ENCODE measurements around the gene NGEF.

The NGEF gene

GRCh38 chr2:232859385-232859916 lies 153.6 kb downstream of the NGEF start:
- Histone ChIP-seq H3K23ac (ENCODE audit: low read length) (no peak overlapping the region), H3K4me2 (ENCODE audit: low read length) (no peak overlapping the region), H4K12ac (ENCODE audit: low read depth, low read length) (no peak overlapping the region), H3K9me3 (ENCODE audit: insufficient read depth, low read depth, low read length) (no peaks in the 10 kb centered on the region), H3K4ac (ENCODE audit: low read depth, low read length) (no peak overlapping the region), H3K36me3 (ENCODE audit: control insufficient read depth in 1 of 2, insufficient read depth in 2 of 2, low read length in 2 of 2) (peaks cover 25 to 40% of the 10 kb centered on the region in 2 experiments), H3K9ac (ENCODE audit: low read length) (no peak overlapping the region), H4K8ac (ENCODE audit: low read depth, low read length) (no peak overlapping the region), H2BK120ac (ENCODE audit: insufficient read depth, low read length, poor library complexity) (no peak overlapping the region), H3K18ac (ENCODE audit: low read length) (no peak overlapping the region), H3K79me2 (ENCODE audit: control insufficient read depth, insufficient read depth, low read length, poor library complexity) (no peaks in the 10 kb centered on the region), H2BK5ac (ENCODE audit: low read depth, low read length, poor library complexity) (no peak overlapping the region), H2AK5ac (ENCODE audit: low read length) (no peak overlapping the region), H3K14ac (ENCODE audit: low read length) (no peak overlapping the region), H3K4me3 (ENCODE audit: low read depth, low read length) (no peak overlapping the region), H3K27me3 (ENCODE audit: insufficient read depth, low read length) (no peaks in the 10 kb centered on the region), H3K4me1 (ENCODE audit: control insufficient read depth in 1 of 2, insufficient read depth in 2 of 2, low read length in 2 of 2) (no peaks in the 10 kb centered on the region), H3K79me1 (ENCODE audit: low read length) (no peaks in the 10 kb centered on the region), H2BK12ac (ENCODE audit: low read length) (no peak overlapping the region), H3K27ac (ENCODE audit: low read depth, low read length) (no peak overlapping the region), H4K91ac (ENCODE audit: low read depth, low read length) (no peak overlapping the region), H2AFZ (ENCODE audit: insufficient read depth, low read length, poor library complexity) (no peak overlapping the region)
- WGBS (ENCODE audit: extremely low coverage, insufficient coverage, insufficient read length), result no CpG with 5 or more reads among the region's 4 CpGs
- DNase-seq, result no peak

GRCh38 chr2:232857158-232857563 lies 155.9 kb downstream of the NGEF start:
- no peak overlapping the region for H4K12ac ChIP-seq (ENCODE audit: low read depth, low read length)
- H2BK5ac ChIP-seq (ENCODE audit: low read depth, low read length, poor library complexity), result no peak overlapping the region
- H2AFZ ChIP-seq (ENCODE audit: insufficient read depth, low read length, poor library complexity), result no peak overlapping the region
- H3K4me1 ChIP-seq (ENCODE audit: control insufficient read depth in 1 of 2, insufficient read depth in 2 of 2, low read length in 2 of 2), result no peaks in the 10 kb centered on the region
- H4K91ac ChIP-seq (ENCODE audit: low read depth, low read length), result no peak overlapping the region
- no peak overlapping the region for H3K14ac ChIP-seq (ENCODE audit: low read length)
- no peaks in the 10 kb centered on the region for H3K79me2 ChIP-seq (ENCODE audit: control insufficient read depth, insufficient read depth, low read length, poor library complexity)
- no peak overlapping the region for H3K4ac ChIP-seq (ENCODE audit: low read depth, low read length)
- no peak overlapping the region for H2BK120ac ChIP-seq (ENCODE audit: insufficient read depth, low read length, poor library complexity)
- no peak overlapping the region for H3K9ac ChIP-seq (ENCODE audit: low read length)
- H3K18ac ChIP-seq (ENCODE audit: low read length), result no peak overlapping the region
- no peak overlapping the region for H3K4me3 ChIP-seq (ENCODE audit: low read depth, low read length)
- no peaks in the 10 kb centered on the region for H3K79me1 ChIP-seq (ENCODE audit: low read length)
- no peak overlapping the region for H2BK12ac ChIP-seq (ENCODE audit: low read length)
- H4K8ac ChIP-seq (ENCODE audit: low read depth, low read length), result no peak overlapping the region
- peaks cover 27 to 40% of the 10 kb centered on the region in 2 experiments for H3K36me3 ChIP-seq (ENCODE audit: control insufficient read depth in 1 of 2, insufficient read depth in 2 of 2, low read length in 2 of 2)
- H3K23ac ChIP-seq (ENCODE audit: low read length), result no peak overlapping the region
- DNase-seq, result peak; percentile 11 to 40
- H3K27me3 ChIP-seq (ENCODE audit: insufficient read depth, low read length), result no peaks in the 10 kb centered on the region
- WGBS (ENCODE audit: extremely low coverage, insufficient coverage, insufficient read length), result no CpG with 5 or more reads among the region's 4 CpGs
- H2AK5ac ChIP-seq (ENCODE audit: low read length), result no peak overlapping the region
- H3K27ac ChIP-seq (ENCODE audit: low read depth, low read length), result no peak overlapping the region
- no peak overlapping the region for H3K4me2 ChIP-seq (ENCODE audit: low read length)
- H3K9me3 ChIP-seq (ENCODE audit: insufficient read depth, low read depth, low read length), result no peaks in the 10 kb centered on the region

GRCh38 chr2:232854082-232854481 lies 159.0 kb downstream of the NGEF start:
- Histone ChIP-seq H3K27ac (ENCODE audit: low read depth, low read length) (no peak overlapping the region), H3K4me2 (ENCODE audit: low read length) (no peak overlapping the region), H4K8ac (ENCODE audit: low read depth, low read length) (no peak overlapping the region), H2AK5ac (ENCODE audit: low read length) (no peak overlapping the region), H3K4ac (ENCODE audit: low read depth, low read length) (no peak overlapping the region), H3K14ac (ENCODE audit: low read length) (no peak overlapping the region), H3K27me3 (ENCODE audit: insufficient read depth, low read length) (no peaks in the 10 kb centered on the region), H2BK12ac (ENCODE audit: low read length) (no peak overlapping the region), H3K4me3 (ENCODE audit: low read depth, low read length) (no peak overlapping the region), H3K9ac (ENCODE audit: low read length) (no peak overlapping the region), H2AFZ (ENCODE audit: insufficient read depth, low read length, poor library complexity) (no peak overlapping the region), H4K12ac (ENCODE audit: low read depth, low read length) (no peak overlapping the region), H3K79me1 (ENCODE audit: low read length) (no peaks in the 10 kb centered on the region), H3K23ac (ENCODE audit: low read length) (no peak overlapping the region), H3K79me2 (ENCODE audit: control insufficient read depth, insufficient read depth, low read length, poor library complexity) (no peaks in the 10 kb centered on the region), H3K36me3 (ENCODE audit: control insufficient read depth in 1 of 2, insufficient read depth in 2 of 2, low read length in 2 of 2) (peaks cover 30 to 48% of the 10 kb centered on the region in 2 experiments), H3K4me1 (ENCODE audit: control insufficient read depth in 1 of 2, insufficient read depth in 2 of 2, low read length in 2 of 2) (no peaks in the 10 kb centered on the region), H2BK120ac (ENCODE audit: insufficient read depth, low read length, poor library complexity) (no peak overlapping the region), H3K9me3 (ENCODE audit: insufficient read depth, low read depth, low read length) (no peaks in the 10 kb centered on the region), H4K91ac (ENCODE audit: low read depth, low read length) (no peak overlapping the region), H3K18ac (ENCODE audit: low read length) (no peak overlapping the region), H2BK5ac (ENCODE audit: low read depth, low read length, poor library complexity) (no peak overlapping the region)
- no CpG with 5 or more reads among the region's 7 CpGs for WGBS (ENCODE audit: extremely low coverage, insufficient coverage, insufficient read length)
- DNase-seq, result peak in 1 of 2 donors; percentile 13

GRCh38 chr2:232852676-232853075 lies 160.4 kb downstream of the NGEF start:
- no peak overlapping the region for H3K27ac ChIP-seq (ENCODE audit: low read depth, low read length)
- no peak overlapping the region for H3K23ac ChIP-seq (ENCODE audit: low read length)
- no peaks in the 10 kb centered on the region for H3K79me2 ChIP-seq (ENCODE audit: control insufficient read depth, insufficient read depth, low read length, poor library complexity)
- no peak overlapping the region for H4K8ac ChIP-seq (ENCODE audit: low read depth, low read length)
- H3K14ac ChIP-seq (ENCODE audit: low read length), result no peak overlapping the region
- H3K4me1 ChIP-seq (ENCODE audit: control insufficient read depth in 1 of 2, insufficient read depth in 2 of 2, low read length in 2 of 2), result no peaks in the 10 kb centered on the region
- no peak overlapping the region for H2BK12ac ChIP-seq (ENCODE audit: low read length)
- no peak overlapping the region for H3K4me2 ChIP-seq (ENCODE audit: low read length)
- H3K18ac ChIP-seq (ENCODE audit: low read length), result no peak overlapping the region
- H3K4me3 ChIP-seq (ENCODE audit: low read depth, low read length), result no peak overlapping the region
- no peak overlapping the region for H2BK5ac ChIP-seq (ENCODE audit: low read depth, low read length, poor library complexity)
- H3K9ac ChIP-seq (ENCODE audit: low read length), result no peak overlapping the region
- no peak overlapping the region for H4K12ac ChIP-seq (ENCODE audit: low read depth, low read length)
- peaks cover 32 to 46% of the 10 kb centered on the region in 2 experiments for H3K36me3 ChIP-seq (ENCODE audit: control insufficient read depth in 1 of 2, insufficient read depth in 2 of 2, low read length in 2 of 2)
- no CpG with 5 or more reads among the region's 2 CpGs for WGBS (ENCODE audit: extremely low coverage, insufficient coverage, insufficient read length)
- no peaks in the 10 kb centered on the region for H3K27me3 ChIP-seq (ENCODE audit: insufficient read depth, low read length)
- H2BK120ac ChIP-seq (ENCODE audit: insufficient read depth, low read length, poor library complexity), result no peak overlapping the region
- DNase-seq, result no peak
- H3K4ac ChIP-seq (ENCODE audit: low read depth, low read length), result no peak overlapping the region
- no peaks in the 10 kb centered on the region for H3K9me3 ChIP-seq (ENCODE audit: insufficient read depth, low read depth, low read length)
- H2AK5ac ChIP-seq (ENCODE audit: low read length), result no peak overlapping the region
- no peak overlapping the region for H2AFZ ChIP-seq (ENCODE audit: insufficient read depth, low read length, poor library complexity)
- H4K91ac ChIP-seq (ENCODE audit: low read depth, low read length), result no peak overlapping the region
- H3K79me1 ChIP-seq (ENCODE audit: low read length), result no peaks in the 10 kb centered on the region
